Right cardiac atrium (tissue), 5 donors: Measurements from ENCODE around the gene HOXB4. TPM values are rescaled to one million over a fixed set of nuclear protein-coding genes. Genes with fewer than 3 reads are reported as not detected.
A peak's percentile ranks its signal among the peaks of the same experiment; 100 is the strongest.

Experiments used
- ATAC-seq, 2 donors: fragments of 200-7000 bp; cut with Tn5 transposase; one replicate each; pipeline versions ENCODE4 v1.8.0 to v1.9.1; 2020; ENCODE audit warnings: moderate library complexity in 2 of 2, mild to moderate bottlenecking in 1 of 2
- DNase-seq, 3 donors: peaks; one replicate each; pipeline ENCODE4 v3.0.0-alpha.2; 2020
- H3K27ac ChIP-seq: one replicate; pipeline ENCODE4 v1.5.1; 2013; ENCODE audit warnings: mild to moderate bottlenecking, low read length, control low read depth, moderate library complexity
- H3K27me3 ChIP-seq: one replicate; pipeline ENCODE4 v1.6.1; 2013; ENCODE audit not compliant: control insufficient read depth, insufficient read depth
- H3K4me1 ChIP-seq: one replicate; pipeline ENCODE4 v1.6.1; 2013; ENCODE audit warnings: low read length; ENCODE audit not compliant: control insufficient read depth, insufficient read depth
- H3K4me3 ChIP-seq: one replicate; pipeline ENCODE4 v1.5.1; 2013; ENCODE audit warnings: low read length, control low read depth
- H3K9me3 ChIP-seq: one replicate; pipeline ENCODE4 v1.6.1; 2013; ENCODE audit warnings: low read length; ENCODE audit not compliant: control insufficient read depth
- WGBS: extraction: QIAGEN DNeasy Blood & Tissue Kit; methylation state at CpG from one replicate; pipeline ENCODE4 v1.1.7; 2013; 5-methylcytosine and 5-hydroxymethylcytosine counted together
- intact Hi-C, 4 donors: fragments of 100-400 bp; cut with DNase I; formaldehyde crosslinking; loops; one replicate each; pipeline versions ENCODE4 v1.11.0 to v1.14.0; 2022 to 2023
- polyA plus RNA-seq: library from polyadenylated mRNA; stranded (reverse); fragments of 200-250 nt; gene quantifications from one replicate; pipeline ENCODE4 v1.2.3, GENCODE V29; 2013
- total RNA-seq, 4 donors: library from RNA; stranded (reverse); fragmentation: NEBNext Ultra II Directional; extraction: Animal tissue kit (Norgen Biotek cat#: 25700); gene quantifications; one replicate each; pipeline ENCODE4 v1.2.1, GENCODE V29; 2021
- donor health status: healthy with polysubstance abuse.
- donor health status: DM: no; HTN: yes; CAD: no.
- donor health status: DM: no; HTN: no; CAD: no.
- donor health status: DM: no; HTN: yes; CAD: no; lungs with severe emphysema.
- donor health status: DM: yes; HTN: yes; CAD: no.

HOXB4 gene
- total and polyA plus RNA-seq, 5 donors, result 0.38 to 1.1 (median 0.61) TPM

DNA sequence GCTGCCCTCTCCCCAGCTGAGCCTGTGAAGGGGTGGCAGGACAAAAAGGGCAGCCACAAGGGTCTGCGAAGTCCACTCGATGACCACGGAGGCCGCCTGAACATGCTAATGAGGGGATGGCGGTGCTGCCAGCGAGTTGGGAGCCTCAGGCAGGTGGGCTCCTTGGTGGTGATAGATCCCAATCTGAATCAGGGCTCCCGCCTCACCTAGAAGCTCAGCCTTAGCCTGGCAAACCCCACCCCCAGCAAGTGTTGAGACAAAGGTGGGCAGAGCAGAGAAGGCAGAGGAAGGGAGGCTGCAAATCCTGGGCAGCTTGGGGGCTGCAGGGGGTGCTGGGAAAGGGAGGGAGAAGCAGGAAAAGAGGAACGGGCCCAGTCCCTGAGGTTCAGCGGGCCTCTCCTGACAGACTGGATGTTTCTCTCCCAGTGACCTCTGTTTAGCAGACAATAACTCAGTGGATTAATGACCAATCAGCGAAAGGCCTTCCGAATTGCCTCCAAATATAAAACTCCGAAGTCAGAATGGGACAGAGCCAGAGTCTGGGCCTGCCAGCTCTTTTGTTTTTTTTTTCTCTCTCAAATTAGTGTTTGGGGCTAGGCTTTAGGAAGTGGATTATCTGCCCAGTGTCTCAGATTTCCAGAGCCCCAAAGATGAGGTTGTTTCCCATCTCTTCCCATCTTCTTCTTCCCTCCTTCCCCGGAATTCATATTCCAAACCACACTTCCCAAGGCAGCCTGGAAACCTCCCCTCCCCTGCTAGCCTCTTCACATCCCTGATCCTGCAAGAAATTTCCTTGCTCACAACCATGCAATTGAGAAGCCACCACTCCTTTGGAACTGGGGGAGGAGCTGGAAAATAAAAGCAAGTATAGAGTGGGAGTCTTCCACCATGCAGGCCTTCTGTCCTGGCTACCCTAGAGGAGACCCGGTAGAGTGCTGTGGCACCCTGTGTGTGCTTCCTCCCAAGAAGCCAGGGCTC, 18.0 kb downstream of the HOXB4 start:
- WGBS, result 60% methylated on average over 14 of the region's 14 CpGs
- intact Hi-C loops, result no loop called here
- peaks cover 1% of the 10 kb centered on the region for H3K4me1 ChIP-seq
- H3K9me3 ChIP-seq, result no peaks in the 10 kb centered on the region
- H3K4me3 ChIP-seq, result no peak overlapping the region
- DNase-seq, result no peak
- H3K27me3 ChIP-seq, result no peaks in the 10 kb centered on the region
- no peak overlapping the region for H3K27ac ChIP-seq
- ATAC-seq, result no peak

- H3K27me3 ChIP-seq, result no peaks in the 10 kb centered on the region
- WGBS, result 66% methylated on average over 16 of the region's 16 CpGs
These were observed 18.9 kb downstream of the HOXB4 start for GRCh38 chr17:48559122-48559839.

DNA sequence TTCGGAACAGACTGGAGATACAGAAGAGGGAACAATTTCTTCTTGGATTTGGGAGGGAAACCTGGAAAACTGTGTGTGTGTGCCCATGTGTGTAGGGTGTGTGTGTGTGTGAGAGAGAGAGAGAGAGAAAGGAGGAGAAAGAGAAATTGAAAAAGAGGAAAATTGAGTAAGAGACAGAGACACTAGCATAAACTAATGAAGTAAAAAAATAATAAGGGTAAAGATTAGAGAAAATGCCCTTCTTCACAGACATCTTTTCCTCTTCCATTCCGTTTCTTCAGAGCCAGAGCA, 19.4 kb downstream of the HOXB4 start:
- no peak for ATAC-seq
- Histone ChIP-seq H3K27me3 (no peaks in the 10 kb centered on the region), H3K4me3 (no peak overlapping the region), H3K9me3 (no peaks in the 10 kb centered on the region), H3K4me1 (peaks cover 1% of the 10 kb centered on the region), H3K27ac (no peak overlapping the region)
- WGBS, result 63% methylated on average over 2 of the region's 2 CpGs
- no peak for DNase-seq
- intact Hi-C loops, result no loop called here

More at GRCh38 chr17:48559122-48559839, 18.9 kb downstream of the HOXB4 start:
- ATAC-seq (no peak), DNase-seq (no peak)
- H3K9me3 ChIP-seq, result no peaks in the 10 kb centered on the region
- no peak overlapping the region for H3K4me3 ChIP-seq
- H3K4me1 ChIP-seq, result peaks cover 1% of the 10 kb centered on the region
- intact Hi-C loops, result no loop called here
- no peak overlapping the region for H3K27ac ChIP-seq

GRCh38 chr17:48558057-48558830, 19.9 kb downstream of the HOXB4 start:
- H3K27ac ChIP-seq, result no peak overlapping the region
- ATAC-seq (no peak), DNase-seq (no peak)
- H3K4me1 ChIP-seq, result peaks cover 1% of the 10 kb centered on the region
- no peak overlapping the region for H3K4me3 ChIP-seq
- intact Hi-C loops, result no loop called here
- H3K27me3 ChIP-seq, result no peaks in the 10 kb centered on the region
- no peaks in the 10 kb centered on the region for H3K9me3 ChIP-seq
- 69% methylated on average over 13 of the region's 13 CpGs for WGBS

- Histone ChIP-seq H3K27me3 (no peaks in the 10 kb centered on the region), H3K9me3 (no peaks in the 10 kb centered on the region), H3K4me3 (no peak overlapping the region), H3K4me1 (peaks cover 1% of the 10 kb centered on the region), H3K27ac (no peak overlapping the region)
- 50% methylated on average over 7 of the region's 7 CpGs for WGBS
- intact Hi-C loops, result no loop called here
- ATAC-seq (no peak), DNase-seq (no peak)
These were observed 21.4 kb downstream of the HOXB4 start for GRCh38 chr17:48556576-48557401.

DNA sequence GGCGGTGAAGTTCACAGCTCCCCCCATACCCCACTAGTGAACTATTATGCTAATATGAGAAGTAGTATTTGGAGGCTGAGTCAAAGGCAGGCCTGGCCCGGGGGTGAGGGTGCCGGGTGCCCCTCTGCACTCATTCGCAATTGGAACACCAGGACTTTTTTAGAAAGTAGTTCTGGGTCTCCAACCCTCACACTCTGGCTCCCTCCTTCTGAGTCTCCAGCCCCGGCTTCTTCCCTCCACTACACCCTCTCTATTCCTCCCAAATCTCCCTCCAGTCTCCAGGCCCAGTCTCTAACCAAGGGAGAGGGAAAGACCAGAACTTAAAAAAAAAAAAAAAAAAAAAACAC, 21.9 kb downstream of the HOXB4 start:
- Histone ChIP-seq H3K4me3 (no peak overlapping the region), H3K27ac (no peak overlapping the region), H3K9me3 (no peaks in the 10 kb centered on the region), H3K27me3 (no peaks in the 10 kb centered on the region), H3K4me1 (peaks cover 1% of the 10 kb centered on the region)
- ATAC-seq, result no peak
- no peak for DNase-seq
- 63% methylated on average over 5 of the region's 5 CpGs for WGBS
- intact Hi-C loops, result no loop called here

GRCh38 chr17:48555258-48556228, 22.6 kb downstream of the HOXB4 start:
- ATAC-seq, result peak; percentile 24 to 44
- H3K27me3 ChIP-seq, result no peaks in the 10 kb centered on the region
- peak overlapping the region; percentile 17 for H3K27ac ChIP-seq

GRCh38 chr17:48554412-48555257, 23.5 kb downstream of the HOXB4 start:
- intact Hi-C loops, result no loop called here
- Histone ChIP-seq H3K27me3 (no peaks in the 10 kb centered on the region), H3K4me1 (peaks cover 1% of the 10 kb centered on the region), H3K9me3 (no peaks in the 10 kb centered on the region), H3K27ac (peak overlapping the region; percentile 51), H3K4me3 (peak overlapping the region; percentile 67)
- DNase-seq (no peak), ATAC-seq (no peak)
- 36% methylated on average over 44 of the region's 44 CpGs for WGBS

More at GRCh38 chr17:48555258-48556228, 22.6 kb downstream of the HOXB4 start:
- Histone ChIP-seq H3K4me3 (peak overlapping the region; percentile 67), H3K9me3 (no peaks in the 10 kb centered on the region), H3K4me1 (peaks cover 1% of the 10 kb centered on the region)
- intact Hi-C loops, result no loop called here
- WGBS, result 25% methylated on average over 36 of the region's 36 CpGs
- no peak for DNase-seq

DNA sequence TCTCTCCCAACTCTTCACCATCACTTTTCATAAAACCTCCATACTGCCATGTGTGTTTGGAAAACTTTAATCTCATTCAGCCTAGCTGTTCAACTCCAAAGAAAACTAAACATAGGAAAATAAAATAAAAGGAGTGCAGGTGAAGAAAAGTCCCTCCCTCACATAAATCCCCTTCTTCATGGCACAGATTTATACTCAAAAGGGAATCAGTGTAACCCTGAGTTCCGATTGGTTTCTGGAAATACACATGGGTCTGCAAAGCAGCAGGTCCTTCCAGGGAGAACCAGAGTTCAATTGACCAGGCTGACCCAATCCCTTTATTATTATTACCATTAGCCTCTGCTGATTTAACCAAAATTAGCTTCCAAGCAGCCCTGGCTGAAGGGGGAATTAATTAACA, 24.3 kb downstream of the HOXB4 start:
- intact Hi-C loops, result no loop called here
- H3K9me3 ChIP-seq, result no peaks in the 10 kb centered on the region
- ATAC-seq (no peak), DNase-seq (no peak)
- H3K4me3 ChIP-seq, result no peak overlapping the region
- H3K27me3 ChIP-seq, result no peaks in the 10 kb centered on the region
- no peak overlapping the region for H3K27ac ChIP-seq
- peaks cover 1% of the 10 kb centered on the region for H3K4me1 ChIP-seq
- 65% methylated on average over 1 of the region's 1 CpG for WGBS
